WERI-Rb-1 (cell line): Measurements from ENCODE around the gene NKAIN1.
A peak's percentile ranks its signal among the peaks of the same experiment; 100 is the strongest.

Experiments used
- DNase-seq: peaks from one replicate; pipeline ENCODE4 v3.0.0-alpha.2; 2020
- H3K27ac ChIP-seq: fragments of 250-450 bp; sonication (Bioruptor Pico); 2 replicates; pipeline ENCODE4 v1.5.1; 2020; ENCODE audit warnings: mild to moderate bottlenecking, moderate library complexity
- H3K27me3 ChIP-seq: fragments of 250-450 bp; sonication (Bioruptor Pico); 2 replicates; pipeline ENCODE4 v1.5.1; 2021; ENCODE audit warnings: mild to moderate bottlenecking, low read depth, moderate library complexity; ENCODE audit not compliant: insufficient read depth, severe bottlenecking
- H3K36me3 ChIP-seq: fragments of 250-450 bp; sonication (Bioruptor Pico); 2 replicates; pipeline ENCODE4 v1.5.1; 2020; ENCODE audit warnings: mild to moderate bottlenecking, moderate library complexity
- H3K4me3 ChIP-seq: 2 replicates; pipeline ENCODE4 v1.5.1; 2011; ENCODE audit warnings: low read depth, mild to moderate bottlenecking, control low read depth, low read length
- H3K9me3 ChIP-seq: fragments of 250-450 bp; sonication (Bioruptor Pico); 2 replicates; pipeline ENCODE4 v1.5.1; 2021; ENCODE audit warnings: mild to moderate bottlenecking, moderate library complexity; ENCODE audit not compliant: severe bottlenecking
- TF ChIP-seq, protein P1 (sequence below): IDR thresholded peaks from 2 replicates; pipeline ENCODE4 v1.5.1; 2011; ENCODE audit warnings: low read depth, mild to moderate bottlenecking, control low read depth, inconsistent platforms, low read length

Gene NKAIN1

DNA sequence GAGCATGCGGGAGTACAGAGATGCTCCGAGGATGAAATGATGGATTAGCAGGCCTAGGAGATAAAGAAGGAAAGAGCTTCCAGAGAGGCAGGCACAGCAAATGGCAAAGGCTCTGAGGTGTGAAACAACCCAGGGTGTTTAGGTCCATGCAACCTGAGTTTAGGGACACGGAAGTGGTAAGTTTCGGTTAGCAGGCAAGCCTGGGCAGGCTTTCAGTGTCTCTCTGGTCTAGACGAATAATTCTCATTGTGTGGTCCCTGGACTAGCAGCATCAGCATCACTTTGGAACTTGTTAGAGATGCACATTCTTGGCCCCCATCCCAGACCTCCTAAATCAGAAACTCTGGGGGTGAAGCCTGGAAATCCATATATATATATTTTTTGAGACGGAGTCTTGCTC lies 18.6 kb downstream of the NKAIN1 start:
- TF ChIP-seq, protein P1, sequence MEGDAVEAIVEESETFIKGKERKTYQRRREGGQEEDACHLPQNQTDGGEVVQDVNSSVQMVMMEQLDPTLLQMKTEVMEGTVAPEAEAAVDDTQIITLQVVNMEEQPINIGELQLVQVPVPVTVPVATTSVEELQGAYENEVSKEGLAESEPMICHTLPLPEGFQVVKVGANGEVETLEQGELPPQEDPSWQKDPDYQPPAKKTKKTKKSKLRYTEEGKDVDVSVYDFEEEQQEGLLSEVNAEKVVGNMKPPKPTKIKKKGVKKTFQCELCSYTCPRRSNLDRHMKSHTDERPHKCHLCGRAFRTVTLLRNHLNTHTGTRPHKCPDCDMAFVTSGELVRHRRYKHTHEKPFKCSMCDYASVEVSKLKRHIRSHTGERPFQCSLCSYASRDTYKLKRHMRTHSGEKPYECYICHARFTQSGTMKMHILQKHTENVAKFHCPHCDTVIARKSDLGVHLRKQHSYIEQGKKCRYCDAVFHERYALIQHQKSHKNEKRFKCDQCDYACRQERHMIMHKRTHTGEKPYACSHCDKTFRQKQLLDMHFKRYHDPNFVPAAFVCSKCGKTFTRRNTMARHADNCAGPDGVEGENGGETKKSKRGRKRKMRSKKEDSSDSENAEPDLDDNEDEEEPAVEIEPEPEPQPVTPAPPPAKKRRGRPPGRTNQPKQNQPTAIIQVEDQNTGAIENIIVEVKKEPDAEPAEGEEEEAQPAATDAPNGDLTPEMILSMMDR: no peak
- Histone ChIP-seq H3K27ac (no peak overlapping the region), H3K9me3 (no peaks in the 10 kb centered on the region), H3K27me3 (no peaks in the 10 kb centered on the region), H3K36me3 (no peaks in the 10 kb centered on the region), H3K4me3 (no peak overlapping the region)
- no peak for DNase-seq

DNA sequence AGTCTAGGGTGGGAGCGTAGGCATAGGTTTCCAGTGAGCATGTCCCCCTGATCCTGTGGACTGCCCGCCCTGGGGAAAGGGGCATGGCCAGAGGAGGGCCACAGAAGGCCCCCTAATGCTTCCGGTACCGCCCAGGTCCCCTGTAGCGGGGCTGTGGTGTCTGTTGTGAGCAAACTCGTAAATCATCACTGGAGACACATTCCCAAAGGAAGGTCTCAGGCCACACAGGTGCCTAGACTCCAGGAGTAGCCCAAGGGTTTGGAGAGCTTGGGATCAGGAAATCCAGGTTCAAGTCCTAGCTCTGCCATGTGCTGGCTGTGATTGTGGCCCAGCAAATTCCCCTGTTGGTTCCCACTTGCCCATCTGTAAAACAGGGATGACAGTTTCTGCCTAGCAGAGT lies 20.2 kb downstream of the NKAIN1 start:
- Histone ChIP-seq H3K27me3 (no peaks in the 10 kb centered on the region), H3K9me3 (no peaks in the 10 kb centered on the region), H3K4me3 (no peak overlapping the region), H3K27ac (no peak overlapping the region), H3K36me3 (no peaks in the 10 kb centered on the region)
- DNase-seq: no peak
- TF ChIP-seq, protein P1: no peak

- Histone ChIP-seq H3K9me3 (no peaks in the 10 kb centered on the region), H3K27me3 (no peaks in the 10 kb centered on the region), H3K36me3 (no peaks in the 10 kb centered on the region), H3K4me3 (no peak overlapping the region), H3K27ac (no peak overlapping the region)
- TF ChIP-seq, protein P1: no peak
- DNase-seq: peak; percentile 18
Measured at GRCh38 chr1:31218705-31219104, 21.0 kb downstream of the NKAIN1 start.

- Histone ChIP-seq H3K4me3 (no peak overlapping the region), H3K9me3 (no peaks in the 10 kb centered on the region), H3K27me3 (no peaks in the 10 kb centered on the region), H3K36me3 (no peaks in the 10 kb centered on the region; the same call in 1 of the 2 replicates), H3K27ac (peak overlapping the region; percentile 11; the same call in 1 of the 2 replicates)
- TF ChIP-seq, protein P1: no peak
- peak; percentile 68 for DNase-seq
Measured at GRCh38 chr1:31216016-31216415, 23.7 kb downstream of the NKAIN1 start.

DNA sequence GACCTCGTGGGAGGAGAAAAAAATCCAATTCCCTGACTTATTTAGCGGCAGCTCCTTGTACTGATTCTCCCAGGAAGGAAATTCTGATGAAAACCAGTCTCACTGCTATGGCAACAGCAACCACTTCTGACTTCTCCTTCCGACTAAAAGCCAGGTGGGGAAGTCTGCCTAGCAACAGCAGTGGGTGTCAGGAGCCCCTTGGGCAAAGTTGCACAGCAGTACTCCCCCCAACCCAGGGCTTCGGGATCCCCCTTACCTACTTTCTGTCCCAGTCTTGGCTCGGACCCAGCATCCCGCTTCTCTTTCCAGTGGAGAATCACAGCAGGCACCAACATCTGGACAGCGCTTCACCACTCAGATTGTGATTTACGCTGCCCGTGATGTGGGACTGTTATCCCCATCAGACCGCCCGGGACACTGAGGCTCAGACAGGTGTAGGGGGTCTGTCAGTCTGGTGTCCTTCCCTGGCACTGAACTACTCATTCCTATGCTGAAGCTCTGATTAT lies 24.6 kb downstream of the NKAIN1 start:
- Histone ChIP-seq H3K36me3 (no peaks in the 10 kb centered on the region; the same call in 1 of the 2 replicates), H3K4me3 (no peak overlapping the region), H3K9me3 (no peaks in the 10 kb centered on the region), H3K27me3 (no peaks in the 10 kb centered on the region), H3K27ac (no peak overlapping the region)
- DNase-seq: no peak
- TF ChIP-seq, protein P1: no peak

- Histone ChIP-seq H3K27me3 (no peaks in the 10 kb centered on the region), H3K27ac (no peak overlapping the region), H3K36me3 (no peaks in the 10 kb centered on the region; the same call in 1 of the 2 replicates), H3K9me3 (no peaks in the 10 kb centered on the region), H3K4me3 (no peak overlapping the region)
- TF ChIP-seq, protein P1: peak; percentile 31; the same call in 1 of the 2 replicates
- no peak for DNase-seq
Measured at GRCh38 chr1:31214316-31215064, 25.2 kb downstream of the NKAIN1 start.
